ENCODE measurements around the gene KIAA1191. TPM values are rescaled to one million over a fixed set of nuclear protein-coding genes. Genes with fewer than 3 reads are reported as not detected.

The KIAA1191 gene
- total and polyA plus RNA-seq, 2 experiments from 2014 or later, result 98.3 to 110 TPM

GRCh38 chr5:176389135-176390123 is 27.9 kb upstream of the KIAA1191 start:
- H3K4me2 ChIP-seq, result peak overlapping the region; percentile 77
- no peaks in the 10 kb centered on the region for H3K36me3 ChIP-seq (replicated peaks; ENCODE audit: insufficient read depth, low read depth)
- no peaks in the 10 kb centered on the region for H4K20me1 ChIP-seq (ENCODE audit: insufficient read depth, poor library complexity, severe bottlenecking)
- H3K27me3 ChIP-seq, result no peaks in the 10 kb centered on the region
- H3K9me3 ChIP-seq (ENCODE audit: low read depth), result no peaks in the 10 kb centered on the region
- WGBS (ENCODE audit: low lambda C conversion rate, missing lambda C conversion rate), result 27% methylated on average over 38 of the region's 41 CpGs
- no peak overlapping the region for H2AFZ ChIP-seq
- H3K27ac ChIP-seq, result peak overlapping the region; percentile 94
- peak overlapping the region; percentile 52 for H3K4me3 ChIP-seq
- peaks cover 38% of the 10 kb centered on the region for H3K79me2 ChIP-seq
- no peak for DNase-seq (ENCODE audit: low spot score)
- peaks cover 14% of the 10 kb centered on the region for H3K4me1 ChIP-seq (ENCODE audit: insufficient read depth)
- no peak for TF ChIP-seq EZH2phosphoT487 (IDR thresholded peaks at IDR 0.05; ENCODE audit: low read depth, severe bottlenecking, unreplicated experiment)
- TF ChIP-seq EZH2 (IDR thresholded peaks at IDR 0.05; ENCODE audit: borderline replicate concordance), result no peak
- no peak for TF ChIP-seq CTCF (IDR thresholded peaks at IDR 0.05; ENCODE audit: poor library complexity)
- no peaks in the 10 kb centered on the region for H3K9me2 ChIP-seq (replicated peaks; ENCODE audit: insufficient read depth)

GRCh38 chr5:176388444-176389134 is 27.0 kb upstream of the KIAA1191 start, which contains the start of the genes HIGD2A and NOP16:
Gene HIGD2A, plus strand, starts transcription at chr5:176388751. Its CDS starts 69 bp downstream, at chr5:176388820.
Gene NOP16, minus strand, starts transcription at chr5:176388598. Its CDS starts 59 bp downstream, at chr5:176388539.
- Histone ChIP-seq H3K9me3 (ENCODE audit: low read depth) (no peaks in the 10 kb centered on the region), H3K27ac (peak within 1 kb of the TSS; percentile 94), H3K27me3 (no peaks in the 10 kb centered on the region), H3K79me2 (peaks cover 38% of the 10 kb centered on the region), H3K4me2 (peak within 1 kb of the TSS; percentile 84), H2AFZ (peak within 1 kb of the TSS; percentile 56), H4K20me1 (ENCODE audit: insufficient read depth, poor library complexity, severe bottlenecking) (no peaks in the 10 kb centered on the region), H3K9me2 (replicated peaks; ENCODE audit: insufficient read depth) (no peaks in the 10 kb centered on the region), H3K36me3 (replicated peaks; ENCODE audit: insufficient read depth, low read depth) (no peaks in the 10 kb centered on the region), H3K4me3 (peak within 1 kb of the TSS; percentile 52), H3K4me1 (ENCODE audit: insufficient read depth) (peaks cover 14% of the 10 kb centered on the region)
- DNase-seq (ENCODE audit: low spot score), result peak; percentile 100
- TF ChIP-seq EZH2 (IDR thresholded peaks at IDR 0.05; ENCODE audit: borderline replicate concordance) (no peak), EZH2phosphoT487 (IDR thresholded peaks at IDR 0.05; ENCODE audit: low read depth, severe bottlenecking, unreplicated experiment) (no peak), CTCF (IDR thresholded peaks at IDR 0.05; ENCODE audit: poor library complexity) (no peak)
- WGBS (ENCODE audit: low lambda C conversion rate, missing lambda C conversion rate), result under 1% methylated on average over 45 of the region's 47 CpGs

- Histone ChIP-seq H3K4me1 (ENCODE audit: insufficient read depth) (peaks cover 14% of the 10 kb centered on the region), H3K4me2 (peak overlapping the region; percentile 84), H3K27me3 (no peaks in the 10 kb centered on the region), H3K27ac (peak overlapping the region; percentile 62), H3K9me3 (ENCODE audit: low read depth) (no peaks in the 10 kb centered on the region), H3K79me2 (peaks cover 38% of the 10 kb centered on the region), H4K20me1 (ENCODE audit: insufficient read depth, poor library complexity, severe bottlenecking) (no peaks in the 10 kb centered on the region), H3K4me3 (peak overlapping the region; percentile 45), H2AFZ (peak overlapping the region; percentile 56), H3K9me2 (replicated peaks; ENCODE audit: insufficient read depth) (no peaks in the 10 kb centered on the region), H3K36me3 (replicated peaks; ENCODE audit: insufficient read depth, low read depth) (no peaks in the 10 kb centered on the region)
- peak; percentile 40 for DNase-seq (ENCODE audit: low spot score)
- WGBS (ENCODE audit: low lambda C conversion rate, missing lambda C conversion rate), result 2% methylated on average over 29 of the region's 29 CpGs
- TF ChIP-seq CTCF (IDR thresholded peaks at IDR 0.05; ENCODE audit: poor library complexity) (no peak), EZH2phosphoT487 (IDR thresholded peaks at IDR 0.05; ENCODE audit: low read depth, severe bottlenecking, unreplicated experiment) (no peak), EZH2 (IDR thresholded peaks at IDR 0.05; ENCODE audit: borderline replicate concordance) (no peak)
These were observed 26.5 kb upstream of the KIAA1191 start for GRCh38 chr5:176388003-176388443.
